ENCODE measurements around the gene PLB1.

PLB1 gene

GRCh38 chr2:28612131-28612812 lies 116.4 kb downstream of the PLB1 start:
- DNase-seq (ENCODE audit: low spot score), result no peak

GRCh38 chr2:28613186-28613585 lies 117.3 kb downstream of the PLB1 start:
- peak; percentile 34 for DNase-seq (ENCODE audit: low spot score)

- DNase-seq (ENCODE audit: low spot score), result peak; percentile 30
These were observed 118.0 kb downstream of the PLB1 start for GRCh38 chr2:28613633-28614501.

- DNase-seq (ENCODE audit: low spot score), result peak; percentile 20
These were observed 119.8 kb downstream of the PLB1 start for GRCh38 chr2:28615706-28616105.

- DNase-seq (ENCODE audit: low spot score), result no peak
These were observed 120.6 kb downstream of the PLB1 start for GRCh38 chr2:28616396-28616999.

- no peak for DNase-seq (ENCODE audit: low spot score)
These were observed 121.8 kb downstream of the PLB1 start for GRCh38 chr2:28617502-28618184.

GRCh38 chr2:28618221-28619141 lies 122.6 kb downstream of the PLB1 start:
- no peak for DNase-seq (ENCODE audit: low spot score)

- DNase-seq (ENCODE audit: low spot score), result no peak
These were observed 123.6 kb downstream of the PLB1 start for GRCh38 chr2:28619213-28620196.

GRCh38 chr2:28620291-28620793 lies 124.5 kb downstream of the PLB1 start:
- DNase-seq (ENCODE audit: low spot score), result no peak

- DNase-seq (ENCODE audit: low spot score), result no peak
These were observed 124.9 kb downstream of the PLB1 start for GRCh38 chr2:28620801-28621171.

- DNase-seq (ENCODE audit: low spot score), result peak; percentile 84
These were observed 125.6 kb downstream of the PLB1 start for GRCh38 chr2:28621172-28622100.

- no peak for DNase-seq (ENCODE audit: low spot score)
These were observed 126.2 kb downstream of the PLB1 start for GRCh38 chr2:28622101-28622499.

GRCh38 chr2:28623582-28624405 lies 127.9 kb downstream of the PLB1 start:
- no peak for DNase-seq (ENCODE audit: low spot score)

- DNase-seq (ENCODE audit: low spot score), result no peak
These were observed 128.6 kb downstream of the PLB1 start for GRCh38 chr2:28624436-28624792.

- DNase-seq (ENCODE audit: low spot score), result peak; percentile 64
These were observed 129.2 kb downstream of the PLB1 start for GRCh38 chr2:28624793-28625701.

- DNase-seq (ENCODE audit: low spot score), result no peak
These were observed 130.5 kb downstream of the PLB1 start for GRCh38 chr2:28626376-28626775.

- DNase-seq (ENCODE audit: low spot score), result no peak
These were observed 131.1 kb downstream of the PLB1 start for GRCh38 chr2:28626891-28627421.
